Transverse colon (tissue), 3 donors: ENCODE data around the gene ANXA1.

Experiments used
- EP300 ChIP-seq: sonication (generic); formaldehyde crosslinking; IDR thresholded peaks from one replicate; pipeline ENCODE4 v1.6.1; 2017; ENCODE audit warnings: antibody characterized with exemption, low read depth
- TF ChIP-seq, protein P1 (sequence below), 5 experiments: fragments of 200-600 bp in 3 of 5; fragments of 450-650 bp in 2 of 5; sonication (generic) in 3 of 5; IDR thresholded peaks; 1 replicate in 2 of 5; 2 replicates in 3 of 5; pipeline ENCODE4 v1.5.1; 2016 to 2017; ENCODE audit warnings: antibody characterized with exemption in 5 of 5, inconsistent platforms in 3 of 5, mild to moderate bottlenecking in 2 of 5, moderate library complexity in 1 of 5

DNA sequence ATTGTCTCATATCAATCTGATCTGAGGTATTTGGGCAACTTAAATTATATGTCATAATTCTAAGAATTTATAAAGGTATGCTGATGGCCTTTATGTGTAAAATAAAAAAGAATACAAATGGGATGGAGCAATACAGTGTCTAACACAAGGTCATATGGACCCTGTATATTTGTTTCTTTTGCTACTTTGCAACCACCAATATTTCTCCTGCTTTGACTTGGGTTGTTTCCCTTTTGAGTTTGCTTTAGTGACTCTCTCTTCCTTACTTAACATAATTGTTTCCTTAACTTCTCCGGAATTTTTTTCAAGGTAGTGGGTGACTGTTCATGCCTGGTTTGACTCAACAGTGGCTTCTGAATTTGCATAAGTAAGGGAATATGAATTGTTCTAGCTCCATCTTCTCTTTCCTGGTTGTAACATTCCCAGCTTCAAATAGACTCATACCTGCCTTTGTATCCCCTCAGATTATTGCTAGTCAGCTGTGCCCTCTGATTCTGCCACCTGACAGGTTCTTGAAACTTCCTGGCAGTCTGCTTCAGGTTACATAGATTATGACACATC lies 30.2 kb upstream of the ANXA1 start:
- TF ChIP-seq, protein P1, sequence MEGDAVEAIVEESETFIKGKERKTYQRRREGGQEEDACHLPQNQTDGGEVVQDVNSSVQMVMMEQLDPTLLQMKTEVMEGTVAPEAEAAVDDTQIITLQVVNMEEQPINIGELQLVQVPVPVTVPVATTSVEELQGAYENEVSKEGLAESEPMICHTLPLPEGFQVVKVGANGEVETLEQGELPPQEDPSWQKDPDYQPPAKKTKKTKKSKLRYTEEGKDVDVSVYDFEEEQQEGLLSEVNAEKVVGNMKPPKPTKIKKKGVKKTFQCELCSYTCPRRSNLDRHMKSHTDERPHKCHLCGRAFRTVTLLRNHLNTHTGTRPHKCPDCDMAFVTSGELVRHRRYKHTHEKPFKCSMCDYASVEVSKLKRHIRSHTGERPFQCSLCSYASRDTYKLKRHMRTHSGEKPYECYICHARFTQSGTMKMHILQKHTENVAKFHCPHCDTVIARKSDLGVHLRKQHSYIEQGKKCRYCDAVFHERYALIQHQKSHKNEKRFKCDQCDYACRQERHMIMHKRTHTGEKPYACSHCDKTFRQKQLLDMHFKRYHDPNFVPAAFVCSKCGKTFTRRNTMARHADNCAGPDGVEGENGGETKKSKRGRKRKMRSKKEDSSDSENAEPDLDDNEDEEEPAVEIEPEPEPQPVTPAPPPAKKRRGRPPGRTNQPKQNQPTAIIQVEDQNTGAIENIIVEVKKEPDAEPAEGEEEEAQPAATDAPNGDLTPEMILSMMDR (IDR thresholded peaks at IDR 0.05): no peak
- no peak for TF ChIP-seq EP300
